ENCODE results near the gene NAA10. TPM values are rescaled to one million over a fixed set of nuclear protein-coding genes. Genes with fewer than 3 reads are reported as not detected.

The NAA10 gene
- total RNA-seq, 4 donors from 2014 or later: 58.7 to 89.3 (median 69.7) TPM

DNA sequence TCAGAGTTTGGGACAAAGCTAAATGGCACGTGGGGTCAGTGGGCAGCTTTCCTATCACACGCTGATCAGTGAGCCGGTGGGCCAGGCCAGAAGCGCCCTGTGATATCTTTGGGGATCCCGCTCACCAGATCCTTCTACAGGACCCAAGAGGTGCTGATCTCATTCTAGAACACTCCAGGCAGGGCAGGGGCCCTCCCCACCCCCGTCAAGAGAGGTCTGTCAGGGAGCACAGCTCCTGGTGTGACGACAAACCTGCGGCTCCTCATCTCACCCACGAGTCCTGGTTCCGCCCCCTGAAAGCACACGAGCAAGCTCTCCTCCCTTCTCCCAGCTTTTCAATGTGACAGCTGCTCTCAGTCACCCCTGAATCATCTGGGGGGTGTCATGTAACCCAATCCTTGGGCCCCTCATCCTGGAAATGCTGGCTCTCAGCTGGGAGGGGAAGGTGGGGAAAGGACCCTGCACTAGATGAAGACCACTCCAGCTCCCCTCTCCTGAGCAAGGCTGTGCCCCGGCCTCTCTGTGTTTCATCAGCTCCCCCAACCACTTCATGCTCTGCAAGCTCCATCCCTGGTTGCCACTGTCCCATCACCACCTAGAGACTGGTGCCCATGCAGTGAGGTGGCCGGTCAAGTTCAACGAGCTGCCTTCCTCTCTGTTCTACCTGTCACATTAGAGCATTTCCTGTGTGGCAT, 32.2 kb upstream of the NAA10 start:
- intact Hi-C loops (cut with DNase I): no loop called here
- no peak for DNase-seq
- H3K9me3 ChIP-seq: no peaks in the 10 kb centered on the region
- H3K4me1 ChIP-seq: peaks cover 26 to 34% of the 10 kb centered on the region in 2 donors
- H3K36me3 ChIP-seq: peaks cover 4 to 10% of the 10 kb centered on the region in 2 donors
- H3K27ac ChIP-seq: no peak overlapping the region
- H3K27me3 ChIP-seq: no peaks in the 10 kb centered on the region
- WGBS, 2 donors: 35 to 86% methylated on average over 4 to 7 of the region's 14 CpGs
- no peak overlapping the region for H3K4me3 ChIP-seq (replicated peaks in 1 of 3)
- no peak for TF ChIP-seq POLR2A (IDR thresholded peaks at IDR 0.05)
- TF ChIP-seq, protein P1, sequence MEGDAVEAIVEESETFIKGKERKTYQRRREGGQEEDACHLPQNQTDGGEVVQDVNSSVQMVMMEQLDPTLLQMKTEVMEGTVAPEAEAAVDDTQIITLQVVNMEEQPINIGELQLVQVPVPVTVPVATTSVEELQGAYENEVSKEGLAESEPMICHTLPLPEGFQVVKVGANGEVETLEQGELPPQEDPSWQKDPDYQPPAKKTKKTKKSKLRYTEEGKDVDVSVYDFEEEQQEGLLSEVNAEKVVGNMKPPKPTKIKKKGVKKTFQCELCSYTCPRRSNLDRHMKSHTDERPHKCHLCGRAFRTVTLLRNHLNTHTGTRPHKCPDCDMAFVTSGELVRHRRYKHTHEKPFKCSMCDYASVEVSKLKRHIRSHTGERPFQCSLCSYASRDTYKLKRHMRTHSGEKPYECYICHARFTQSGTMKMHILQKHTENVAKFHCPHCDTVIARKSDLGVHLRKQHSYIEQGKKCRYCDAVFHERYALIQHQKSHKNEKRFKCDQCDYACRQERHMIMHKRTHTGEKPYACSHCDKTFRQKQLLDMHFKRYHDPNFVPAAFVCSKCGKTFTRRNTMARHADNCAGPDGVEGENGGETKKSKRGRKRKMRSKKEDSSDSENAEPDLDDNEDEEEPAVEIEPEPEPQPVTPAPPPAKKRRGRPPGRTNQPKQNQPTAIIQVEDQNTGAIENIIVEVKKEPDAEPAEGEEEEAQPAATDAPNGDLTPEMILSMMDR (IDR thresholded peaks at IDR 0.05): no peak

DNA sequence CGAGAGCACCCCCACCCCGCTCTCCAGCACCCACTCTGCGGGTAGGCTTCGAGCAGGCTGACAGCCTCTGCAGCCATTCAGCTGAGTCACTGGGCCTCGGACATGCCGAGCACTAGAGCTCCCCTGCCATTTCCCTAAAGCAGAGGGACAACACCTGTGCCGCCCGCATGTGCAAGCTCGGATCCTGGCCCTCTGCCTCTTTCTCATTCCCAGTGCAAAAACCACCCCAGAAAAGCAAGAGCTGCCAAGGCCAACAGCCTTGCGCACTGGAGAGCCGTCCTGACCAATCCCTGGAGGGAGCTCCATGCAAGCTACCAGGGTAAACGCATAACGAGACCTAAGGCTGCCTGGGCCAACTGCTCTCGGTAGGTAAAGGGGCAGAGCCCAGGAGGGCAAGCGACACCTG, 31.4 kb upstream of the NAA10 start:
- peak; percentile 48 to 60 for DNase-seq
- intact Hi-C loops (cut with DNase I): no loop called here
- WGBS, 2 donors: 52 to 55% methylated on average over 8 of the region's 15 CpGs
- no peak for TF ChIP-seq POLR2A (IDR thresholded peaks at IDR 0.05)
- TF ChIP-seq, protein P1 (IDR thresholded peaks at IDR 0.05): no peak
- Histone ChIP-seq H3K36me3 (peaks cover 11 to 17% of the 10 kb centered on the region in 2 donors), H3K4me1 (peaks cover 26 to 34% of the 10 kb centered on the region in 2 donors), H3K27ac (no peak overlapping the region), H3K9me3 (no peaks in the 10 kb centered on the region), H3K27me3 (no peaks in the 10 kb centered on the region), H3K4me3 (replicated peaks in 1 of 3) (no peak overlapping the region)

DNA sequence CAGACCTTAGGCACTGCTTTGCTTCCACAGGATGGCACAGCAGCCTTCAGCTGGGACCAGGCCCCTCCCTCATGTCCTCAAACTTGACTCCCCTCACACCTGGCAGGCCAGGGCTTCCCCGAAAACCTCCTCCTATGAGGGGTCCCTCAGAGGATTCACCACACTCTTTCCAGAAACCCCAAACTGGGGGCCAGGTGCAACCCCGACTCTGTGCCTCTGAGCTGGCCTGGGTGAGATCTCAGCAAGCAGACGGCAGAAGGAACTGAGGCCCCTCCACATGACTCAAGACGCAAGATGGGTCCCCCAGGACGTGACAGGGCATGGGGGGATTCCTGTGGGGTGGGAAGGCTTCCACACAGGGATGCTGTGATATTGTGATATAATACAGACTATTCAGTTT, 30.6 kb upstream of the NAA10 start:
- Histone ChIP-seq H3K27me3 (no peaks in the 10 kb centered on the region), H3K4me1 (peaks cover 26 to 34% of the 10 kb centered on the region in 2 donors), H3K9me3 (no peaks in the 10 kb centered on the region), H3K36me3 (peaks cover 18 to 25% of the 10 kb centered on the region in 2 donors), H3K27ac (no peak overlapping the region), H3K4me3 (replicated peaks in 1 of 3) (no peak overlapping the region)
- intact Hi-C loops (cut with DNase I): no loop called here
- TF ChIP-seq POLR2A (IDR thresholded peaks at IDR 0.05): no peak
- TF ChIP-seq, protein P1 (IDR thresholded peaks at IDR 0.05): no peak
- no peak for DNase-seq
- no CpG with 5 or more reads among the region's 5 CpGs for WGBS, 2 donors

DNA sequence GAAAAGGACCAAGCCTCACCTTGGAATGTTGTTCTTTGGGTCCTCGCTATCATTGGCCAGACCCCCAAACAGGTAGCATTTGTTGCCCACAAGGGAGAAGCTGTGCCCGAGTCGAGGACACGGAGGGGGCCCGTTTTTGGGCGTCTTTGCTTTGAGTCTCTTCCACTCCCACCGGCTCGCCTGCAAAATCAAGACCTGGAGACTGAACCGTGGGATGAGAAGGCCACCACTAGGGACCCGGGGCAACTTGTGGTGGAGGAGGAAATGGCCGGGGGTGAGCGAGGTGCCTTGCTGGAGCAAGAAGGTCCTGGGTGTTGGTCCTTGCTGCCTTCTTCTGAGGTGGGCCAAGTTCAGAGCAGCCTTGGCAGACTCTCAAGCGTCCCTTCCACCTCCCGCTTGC, 29.3 kb upstream of the NAA10 start:
- no peak for DNase-seq
- peaks cover 31 to 35% of the 10 kb centered on the region in 2 donors for H3K36me3 ChIP-seq
- intact Hi-C loops (cut with DNase I): no loop called here
- H3K4me1 ChIP-seq: peaks cover 18 to 25% of the 10 kb centered on the region in 2 donors
- H3K9me3 ChIP-seq: no peaks in the 10 kb centered on the region
- H3K4me3 ChIP-seq (replicated peaks in 1 of 3): no peak overlapping the region
- TF ChIP-seq POLR2A (IDR thresholded peaks at IDR 0.05): no peak
- TF ChIP-seq, protein P1 (IDR thresholded peaks at IDR 0.05): no peak
- 86 to 96% methylated on average over 9 to 11 of the region's 14 CpGs for WGBS, 2 donors
- no peak overlapping the region for H3K27ac ChIP-seq
- no peaks in the 10 kb centered on the region for H3K27me3 ChIP-seq

DNA sequence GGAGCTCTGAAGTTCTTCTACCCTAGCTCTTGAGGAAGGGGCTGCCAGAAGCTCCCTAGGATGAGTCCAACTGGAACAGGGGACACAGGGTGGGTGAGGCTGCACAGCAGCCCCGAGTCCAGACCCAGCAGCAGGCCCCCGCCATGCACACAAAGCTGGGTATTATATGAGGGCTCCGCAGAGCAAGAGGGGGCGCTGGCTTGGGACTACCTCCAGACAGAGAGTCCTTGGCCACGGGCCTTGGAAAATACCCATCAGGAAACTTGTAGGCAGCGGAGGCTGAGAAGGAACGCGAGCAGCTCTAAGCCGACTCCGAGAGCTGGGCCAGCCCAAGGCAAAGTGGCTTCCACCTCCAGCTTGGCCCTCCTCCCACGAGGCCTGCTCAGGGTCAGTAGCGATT, 28.7 kb upstream of the NAA10 start:
- DNase-seq: no peak
- peaks cover 37 to 40% of the 10 kb centered on the region in 2 donors for H3K36me3 ChIP-seq
- no peak overlapping the region for H3K27ac ChIP-seq
- intact Hi-C loops (cut with DNase I): no loop called here
- 90% methylated on average over 10 of the region's 12 CpGs; no CpG with 5 or more reads in 1 of the 2 donors for WGBS, 2 donors
- peaks cover 15 to 20% of the 10 kb centered on the region in 2 donors for H3K4me1 ChIP-seq
- no peaks in the 10 kb centered on the region for H3K27me3 ChIP-seq
- TF ChIP-seq POLR2A (IDR thresholded peaks at IDR 0.05): no peak
- TF ChIP-seq, protein P1 (IDR thresholded peaks at IDR 0.05): no peak
- H3K4me3 ChIP-seq (replicated peaks in 1 of 3): no peak overlapping the region
- no peaks in the 10 kb centered on the region for H3K9me3 ChIP-seq

Measured in thyroid gland (tissue), 4 donors.